Chondrocyte (in vitro differentiated cells): ENCODE measurements around the gene CIDEC. TPM values are rescaled to one million over a fixed set of nuclear protein-coding genes. Genes with fewer than 3 reads are reported as not detected.

Experiments
- DNase-seq: peaks from one replicate; pipeline ENCODE4 v3.0.0; 2021; ENCODE audit warnings: mixed read lengths, low spot score
- H3K27ac Mint-ChIP-seq: one replicate; pipeline ENCODE4 v1.8.0; 2021; ENCODE audit warnings: mild to moderate bottlenecking, moderate library complexity, mixed read lengths; ENCODE audit not compliant: unreplicated experiment
- H3K27me3 Mint-ChIP-seq: 2 replicates; pipeline ENCODE4 v1.8.0; 2021; ENCODE audit warnings: low read depth, mixed read lengths
- H3K36me3 Mint-ChIP-seq: 2 replicates; pipeline ENCODE4 v1.8.0; 2021; ENCODE audit warnings: low read depth, mixed read lengths
- H3K4me1 Mint-ChIP-seq: 2 replicates; pipeline ENCODE4 v1.8.0; 2021; ENCODE audit warnings: low read depth, mild to moderate bottlenecking, mixed read lengths
- H3K4me3 Mint-ChIP-seq: one replicate; pipeline ENCODE4 v1.8.0; 2021; ENCODE audit warnings: mild to moderate bottlenecking, moderate library complexity, mixed read lengths; ENCODE audit not compliant: unreplicated experiment
- H3K9me3 Mint-ChIP-seq: 2 replicates; pipeline ENCODE4 v1.8.0; 2021; ENCODE audit warnings: low read depth, mixed read lengths
- CTCF ChIP-seq: fragments of 200-600 bp; sonication (generic); IDR thresholded peaks from 2 replicates; pipeline ENCODE4 v1.5.0; 2021; ENCODE audit warnings: antibody characterized with exemption, mild to moderate bottlenecking, moderate library complexity
- total RNA-seq: library from RNA; stranded (reverse); gene quantifications from 3 replicates; pipeline ENCODE4 v1.2.1, GENCODE V29; 2021

The CIDEC gene
- total RNA-seq, 1 donor from 2014 or later, result not detected

- peaks cover 59% of the 10 kb centered on the region for H3K4me1 Mint-ChIP-seq
- H3K27ac Mint-ChIP-seq, result peak overlapping the region; percentile 75
- H3K4me3 Mint-ChIP-seq, result no peak overlapping the region
- H3K9me3 Mint-ChIP-seq, result no peaks in the 10 kb centered on the region
- no peaks in the 10 kb centered on the region for H3K27me3 Mint-ChIP-seq
- peaks cover 11% of the 10 kb centered on the region for H3K36me3 Mint-ChIP-seq
- no peak for TF ChIP-seq CTCF
- DNase-seq, result no peak
Measured at GRCh38 chr3:9893739-9894138, 13.7 kb upstream of the CIDEC start.

GRCh38 chr3:9891072-9891622, 11.1 kb upstream of the CIDEC start:
- Mint-ChIP-seq H3K36me3 (peaks cover 11% of the 10 kb centered on the region), H3K27ac (peak overlapping the region; percentile 96), H3K4me3 (peak overlapping the region; percentile 97), H3K9me3 (no peaks in the 10 kb centered on the region), H3K27me3 (no peaks in the 10 kb centered on the region), H3K4me1 (peaks cover 37% of the 10 kb centered on the region)
- no peak for TF ChIP-seq CTCF
- no peak for DNase-seq

- peak; percentile 15 for TF ChIP-seq CTCF
- Mint-ChIP-seq H3K4me3 (peak within 1 kb of the TSS; percentile 97), H3K36me3 (peaks cover 11% of the 10 kb centered on the region), H3K9me3 (no peaks in the 10 kb centered on the region), H3K27ac (peak within 1 kb of the TSS; percentile 96), H3K4me1 (peaks cover 37% of the 10 kb centered on the region), H3K27me3 (no peaks in the 10 kb centered on the region)
- DNase-seq, result peak; percentile 94
Measured at GRCh38 chr3:9890249-9891071, 10.4 kb upstream of the CIDEC start, which contains the start of gene JAGN1. TSS of gene JAGN1 (plus strand) at chr3:9890610. CDS start at chr3:9890723, 113 bp downstream.

- no peaks in the 10 kb centered on the region for H3K27me3 Mint-ChIP-seq
- no peaks in the 10 kb centered on the region for H3K9me3 Mint-ChIP-seq
- peaks cover 33% of the 10 kb centered on the region for H3K4me1 Mint-ChIP-seq
- peaks cover 8% of the 10 kb centered on the region for H3K36me3 Mint-ChIP-seq
- no peak for TF ChIP-seq CTCF
- H3K27ac Mint-ChIP-seq, result no peak overlapping the region
- no peak overlapping the region for H3K4me3 Mint-ChIP-seq
- no peak for DNase-seq
Measured at GRCh38 chr3:9889405-9889804, 9.4 kb upstream of the CIDEC start.

GRCh38 chr3:9888540-9888939, 8.5 kb upstream of the CIDEC start:
- H3K4me1 Mint-ChIP-seq, result peaks cover 30% of the 10 kb centered on the region
- peaks cover 5% of the 10 kb centered on the region for H3K36me3 Mint-ChIP-seq
- H3K9me3 Mint-ChIP-seq, result no peaks in the 10 kb centered on the region
- H3K27me3 Mint-ChIP-seq, result no peaks in the 10 kb centered on the region
- H3K27ac Mint-ChIP-seq, result no peak overlapping the region
- DNase-seq, result no peak
- TF ChIP-seq CTCF, result no peak
- no peak overlapping the region for H3K4me3 Mint-ChIP-seq
